ENCODE measurements around the gene PCSK6.

PCSK6 gene

GRCh38 chr15:101286471-101287114, 202.9 kb downstream of the PCSK6 start:
- TF ChIP-seq GABPA (IDR thresholded peaks at IDR 0.05; ENCODE audit: low read depth) = no peak
- no peak for TF ChIP-seq SPI1 (IDR thresholded peaks at IDR 0.05; ENCODE audit: borderline replicate concordance, low read depth)
- no peak overlapping the region for H3K27ac ChIP-seq (replicated peaks)
- no peak for DNase-seq (ENCODE audit: low read depth in 1 of 2, low spot score in 1 of 2)
- no peak overlapping the region for H3K4me3 ChIP-seq (replicated peaks; ENCODE audit: insufficient read depth, low read length)
- no peaks in the 10 kb centered on the region for H3K27me3 ChIP-seq (ENCODE audit: insufficient read depth, poor library complexity, severe bottlenecking)

- Histone ChIP-seq H3K27me3 (ENCODE audit: insufficient read depth, poor library complexity, severe bottlenecking) (no peaks in the 10 kb centered on the region), H3K4me3 (replicated peaks; ENCODE audit: insufficient read depth, low read length) (no peak overlapping the region), H3K27ac (replicated peaks) (no peak overlapping the region)
- TF ChIP-seq GABPA (IDR thresholded peaks at IDR 0.05; ENCODE audit: low read depth) (no peak), POLR2AphosphoS5 (IDR thresholded peaks at IDR 0.05; ENCODE audit: low read depth) (no peak), REST (IDR thresholded peaks at IDR 0.05; ENCODE audit: insufficient replicate concordance, low read depth) (no peak), CTCF (IDR thresholded peaks at IDR 0.05; ENCODE audit: insufficient read depth, low read length) (no peak), SPI1 (IDR thresholded peaks at IDR 0.05; ENCODE audit: borderline replicate concordance, low read depth) (no peak)
- DNase-seq (ENCODE audit: low read depth in 1 of 2, low spot score in 1 of 2) = no peak
Measured at GRCh38 chr15:101283931-101284330, 205.6 kb downstream of the PCSK6 start.

DNA sequence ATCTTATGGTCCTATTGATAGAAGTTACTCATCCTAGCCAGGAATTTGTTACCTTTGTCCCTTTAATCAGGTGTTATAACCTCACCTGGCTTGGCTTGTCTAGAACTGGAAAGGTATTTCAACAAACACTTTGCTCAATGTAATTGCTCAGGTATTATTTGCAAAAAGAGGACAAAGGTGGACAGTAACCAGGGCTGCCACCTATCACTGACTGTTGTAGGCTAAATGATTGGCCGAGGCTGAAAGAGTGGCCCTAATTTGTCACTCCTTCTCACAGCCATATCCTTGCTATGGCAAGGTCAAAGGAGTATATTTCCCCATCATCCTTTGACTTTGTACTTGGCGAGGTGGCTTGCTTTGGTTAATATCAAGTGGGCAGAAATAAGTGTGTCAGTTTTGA, 209.5 kb downstream of the PCSK6 start:
- no peak overlapping the region for H3K27ac ChIP-seq (replicated peaks)
- H3K4me3 ChIP-seq (replicated peaks; ENCODE audit: insufficient read depth, low read length) = no peak overlapping the region
- DNase-seq (ENCODE audit: low read depth in 1 of 2, low spot score in 1 of 2) = no peak
- TF ChIP-seq GABPA (IDR thresholded peaks at IDR 0.05; ENCODE audit: low read depth) (no peak), POLR2AphosphoS5 (IDR thresholded peaks at IDR 0.05; ENCODE audit: low read depth) (no peak), CTCF (IDR thresholded peaks at IDR 0.05; ENCODE audit: insufficient read depth, low read length) (no peak), SPI1 (IDR thresholded peaks at IDR 0.05; ENCODE audit: borderline replicate concordance, low read depth) (no peak), REST (IDR thresholded peaks at IDR 0.05; ENCODE audit: insufficient replicate concordance, low read depth) (no peak)
- no peaks in the 10 kb centered on the region for H3K27me3 ChIP-seq (ENCODE audit: insufficient read depth, poor library complexity, severe bottlenecking)

DNA sequence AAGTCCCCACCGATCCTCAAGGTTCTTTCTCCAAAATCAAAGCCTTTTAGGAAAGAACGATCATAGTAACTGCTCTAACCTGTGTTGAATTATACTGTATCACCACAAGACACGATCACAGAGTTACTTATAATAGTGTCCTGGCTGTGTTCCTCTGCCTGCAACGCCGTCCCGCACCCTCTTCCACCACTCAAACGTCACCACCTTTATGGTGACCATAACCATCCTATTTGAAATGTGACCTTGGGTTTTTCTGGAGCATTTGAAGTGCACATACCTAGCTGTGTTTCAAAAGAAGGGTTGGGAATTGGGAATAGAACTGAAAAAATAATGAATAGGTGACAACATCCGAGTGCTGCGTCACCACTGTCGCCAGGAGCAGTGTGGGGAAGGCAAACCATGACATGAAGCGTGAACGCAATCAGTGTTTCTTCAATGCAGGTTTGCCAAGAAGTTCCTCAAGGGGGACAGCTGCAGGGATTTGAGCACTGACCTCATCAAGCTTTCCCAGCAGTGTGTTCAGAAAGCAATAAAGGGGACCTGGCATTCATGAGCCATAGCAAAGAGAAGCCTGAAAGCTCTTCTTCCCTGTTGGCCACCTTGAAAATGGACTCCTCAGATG, 211.5 kb downstream of the PCSK6 start:
- no peak for TF ChIP-seq CTCF (IDR thresholded peaks at IDR 0.05; ENCODE audit: insufficient read depth, low read length)
- TF ChIP-seq REST (IDR thresholded peaks at IDR 0.05; ENCODE audit: insufficient replicate concordance, low read depth) = no peak
- no peak for TF ChIP-seq SPI1 (IDR thresholded peaks at IDR 0.05; ENCODE audit: borderline replicate concordance, low read depth)
- TF ChIP-seq POLR2AphosphoS5 (IDR thresholded peaks at IDR 0.05; ENCODE audit: low read depth) = no peak
- no peak for TF ChIP-seq GABPA (IDR thresholded peaks at IDR 0.05; ENCODE audit: low read depth)
- DNase-seq (ENCODE audit: low read depth in 1 of 2, low spot score in 1 of 2) = no peak
- Histone ChIP-seq H3K27me3 (ENCODE audit: insufficient read depth, poor library complexity, severe bottlenecking) (no peaks in the 10 kb centered on the region), H3K4me3 (replicated peaks; ENCODE audit: insufficient read depth, low read length) (peak overlapping the region; percentile 33; the same call in 1 of the 2 replicates), H3K27ac (replicated peaks) (no peak overlapping the region)

All from HL-60 (cell line).